Adrenal gland (tissue), 5 donors: Measurements from ENCODE around the gene GNB3.

Experiments
- CTCF ChIP-seq, 6 experiments: fragments of 450-650 bp in 4 of 6; fragments of 200-600 bp in 2 of 6; sonication (generic) in 1 of 6; IDR thresholded peaks; 1 replicate in 5 of 6; 2 replicates in 1 of 6; pipeline versions ENCODE4 v1.5.1 to v1.8.0; 2016 to 2021; ENCODE audit warnings: antibody characterized with exemption in 6 of 6, mild to moderate bottlenecking in 2 of 6, moderate library complexity in 1 of 6
- POLR2A ChIP-seq, 2 donors: fragments of 450-650 bp; IDR thresholded peaks; one replicate each; pipeline ENCODE4 v1.6.1; 2017; ENCODE audit warnings: antibody characterized with exemption in 2 of 2, mild to moderate bottlenecking in 2 of 2, moderate library complexity in 1 of 2
- donor health status: DM: no; HTN: no; CAD: no.

DNA sequence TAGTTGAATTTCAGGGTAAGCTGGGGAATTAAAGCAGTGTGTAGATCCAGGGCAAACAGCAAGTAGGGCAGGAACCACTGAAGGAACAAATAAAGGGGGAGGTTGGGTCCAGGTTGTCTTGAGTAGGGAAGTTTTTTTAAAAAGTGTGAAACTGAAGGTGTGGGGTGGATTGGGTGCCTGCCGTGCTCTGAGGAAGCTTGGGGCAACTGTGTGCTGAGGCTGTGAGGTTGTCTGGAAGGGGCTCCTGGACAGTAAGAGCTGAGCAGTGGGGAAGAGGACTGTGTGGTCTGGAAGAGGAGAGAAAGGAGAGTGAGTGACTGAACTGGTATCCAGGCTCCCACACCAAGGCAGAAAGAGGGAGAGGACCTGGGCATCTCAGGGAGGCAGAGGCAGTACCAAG, 30.0 kb upstream of the GNB3 start:
- TF ChIP-seq POLR2A (IDR thresholded peaks at IDR 0.05) (no peak), CTCF (IDR thresholded peaks at IDR 0.05) (no peak)
